Neural cell (in vitro differentiated cells): ENCODE measurements around the gene DBN1. TPM values are rescaled to one million over a fixed set of nuclear protein-coding genes. Genes with fewer than 3 reads are reported as not detected.

Experiments
- H2AFZ ChIP-seq: fragments of 200-600, 300-800 bp; sonication (generic), shearing (Covaris generic); 2 replicates; pipeline ENCODE4 v1.6.0; 2014; ENCODE audit warnings: low read depth, mild to moderate bottlenecking, antibody characterized with exemption, low read length, moderate library complexity
- H3F3A ChIP-seq: fragments of 200-600 bp; shearing (Covaris generic); 2 replicates; pipeline ENCODE4 v1.6.1; 2016; ENCODE audit warnings: mild to moderate bottlenecking, moderate library complexity, mixed read lengths, antibody characterized with exemption, low read length; ENCODE audit not compliant: insufficient read depth, poor library complexity, severe bottlenecking
- H3K27ac ChIP-seq: fragments of 200-600, 300-800 bp; sonication (generic), shearing (Covaris generic); 2 replicates; pipeline ENCODE4 v1.5.1; 2014; ENCODE audit warnings: mild to moderate bottlenecking, low read length, moderate library complexity
- H3K27me3 ChIP-seq: fragments of 300-800, 200-600 bp; sonication (generic), shearing (Covaris generic); 2 replicates; pipeline ENCODE4 v1.6.0; 2014; ENCODE audit warnings: mild to moderate bottlenecking, low read depth, low read length, moderate library complexity; ENCODE audit not compliant: insufficient read depth
- H3K36me3 ChIP-seq: fragments of 300-800, 200-600 bp; sonication (generic), shearing (Covaris generic); 2 replicates; pipeline ENCODE4 v1.5.1; 2014; ENCODE audit warnings: mild to moderate bottlenecking, antibody characterized with exemption, low read length, moderate library complexity; ENCODE audit not compliant: insufficient read depth
- H3K4me2 ChIP-seq: fragments of 300-800, 200-600 bp; sonication (generic), shearing (Covaris generic); 2 replicates; pipeline ENCODE4 v1.6.0; 2014; ENCODE audit warnings: mild to moderate bottlenecking, low read length
- H3K4me3 ChIP-seq: fragments of 300-800, 200-600 bp; sonication (generic), shearing (Covaris generic); 2 replicates; pipeline ENCODE4 v1.5.1; 2014; ENCODE audit warnings: mild to moderate bottlenecking, low read length, moderate library complexity
- H3K79me2 ChIP-seq: fragments of 200-600 bp; shearing (Covaris generic); replicated peaks from 2 replicates; pipeline ENCODE4 v1.6.0; 2014; ENCODE audit warnings: mild to moderate bottlenecking, low read length, moderate library complexity; ENCODE audit not compliant: insufficient read depth
- H3K9ac ChIP-seq: fragments of 300-800, 200-600 bp; sonication (generic), shearing (Covaris generic); 2 replicates; pipeline ENCODE4 v1.6.1; 2016; ENCODE audit warnings: mild to moderate bottlenecking, low read length, mixed read lengths
- H3K9me2 ChIP-seq: fragments of 200-600 bp; shearing (Covaris generic); 2 replicates; pipeline ENCODE4 v1.6.1; 2016; ENCODE audit warnings: mild to moderate bottlenecking, low read length, mixed read lengths; ENCODE audit not compliant: insufficient read depth
- H3K9me3 ChIP-seq: fragments of 200-600, 300-800 bp; sonication (generic), shearing (Covaris generic); 2 replicates; pipeline ENCODE4 v1.6.1; 2016; ENCODE audit warnings: mild to moderate bottlenecking, mixed run types, low read length, moderate library complexity, mixed read lengths
- H4K20me1 ChIP-seq: fragments of 200-600 bp; shearing (Covaris generic); 2 replicates; pipeline ENCODE4 v1.6.1; 2016; ENCODE audit warnings: mild to moderate bottlenecking, mixed run types; ENCODE audit not compliant: insufficient read depth
- CTCF ChIP-seq: fragments of 450-650 bp; IDR thresholded peaks from 2 replicates; pipeline ENCODE4 v1.5.1; 2014; ENCODE audit warnings: antibody characterized with exemption, mild to moderate bottlenecking, moderate library complexity; ENCODE audit not compliant: poor library complexity, severe bottlenecking
- EP300 ChIP-seq: fragments of 450-650 bp; conservative IDR thresholded peaks from 2 replicates; pipeline ENCODE4 v1.6.1; 2014; ENCODE audit warnings: antibody characterized with exemption, mild to moderate bottlenecking, moderate library complexity; ENCODE audit not compliant: poor library complexity, severe bottlenecking
- EZH2 ChIP-seq: fragments of 200-600, 300-800 bp; shearing (Covaris generic), sonication (generic); IDR thresholded peaks from 2 replicates; pipeline ENCODE4 v1.6.1; 2014; ENCODE audit warnings: antibody characterized with exemption, low read length, borderline replicate concordance, mild to moderate bottlenecking; ENCODE audit not compliant: insufficient read depth, poor library complexity, severe bottlenecking
- MXI1 ChIP-seq: fragments of 450-650 bp; conservative IDR thresholded peaks from 2 replicates; pipeline ENCODE4 v1.6.1; 2014; ENCODE audit warnings: antibody characterized with exemption, mild to moderate bottlenecking; ENCODE audit not compliant: poor library complexity, severe bottlenecking
- POLR2AphosphoS5 ChIP-seq: IDR thresholded peaks from 2 replicates; pipeline ENCODE4 v1.6.1; 2012
- RAD21 ChIP-seq: fragments of 450-650 bp; conservative IDR thresholded peaks from 2 replicates; pipeline ENCODE4 v1.6.1; 2014; ENCODE audit warnings: antibody characterized with exemption, mild to moderate bottlenecking, moderate library complexity
- REST ChIP-seq: IDR thresholded peaks from 2 replicates; pipeline ENCODE4 v1.6.1; 2012; ENCODE audit warnings: borderline replicate concordance
- SMC3 ChIP-seq: fragments of 450-650 bp; conservative IDR thresholded peaks from 2 replicates; pipeline ENCODE4 v1.6.1; 2014; ENCODE audit warnings: antibody characterized with exemption, mild to moderate bottlenecking, moderate library complexity; ENCODE audit not compliant: poor library complexity
- TAF1 ChIP-seq: IDR thresholded peaks from 2 replicates; pipeline ENCODE4 v1.6.1; 2012; ENCODE audit warnings: low read depth
- polyA plus RNA-seq: library from polyadenylated mRNA; depleted of rRNA; stranded (reverse); fragments of >200 nt; gene quantifications from 2 replicates; pipeline ENCODE4 v1.2.3, GENCODE V29; 2014

Gene DBN1
- polyA plus RNA-seq, 1 donor from 2014 or later = 319 TPM

DNA sequence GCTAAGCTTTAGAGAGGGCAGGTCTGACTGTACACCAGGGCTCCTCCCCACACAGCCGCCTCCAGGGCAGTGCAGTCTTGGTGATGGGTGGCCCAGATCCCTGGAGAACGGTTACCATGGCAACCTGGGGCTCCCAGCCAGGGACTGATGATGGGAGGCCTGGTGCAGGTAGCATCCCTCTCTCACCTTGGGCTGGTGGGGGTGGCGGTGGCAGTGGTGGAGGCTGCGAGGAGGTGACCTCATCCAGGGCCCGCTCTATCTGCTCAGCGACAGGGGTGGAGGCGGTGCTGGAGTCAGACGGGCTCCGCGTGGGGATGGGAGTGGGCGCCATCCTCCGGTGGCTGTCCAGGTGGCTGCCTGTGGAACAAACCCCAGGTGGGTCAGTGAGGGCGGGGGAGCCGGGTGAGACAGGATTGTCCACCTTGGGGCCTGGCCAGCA lies 14.5 kb downstream of the DBN1 start:
- Histone ChIP-seq H4K20me1 (peaks cover 24% of the 10 kb centered on the region), H3K27ac (peak overlapping the region; percentile 90), H3K9ac (peak overlapping the region; percentile 67), H3K9me3 (no peaks in the 10 kb centered on the region), H3K36me3 (peaks cover 9% of the 10 kb centered on the region), H3K27me3 (no peaks in the 10 kb centered on the region), H3K79me2 (peaks cover 14% of the 10 kb centered on the region), H3K9me2 (no peaks in the 10 kb centered on the region), H3K4me3 (peak overlapping the region; percentile 72), H3F3A (peaks cover 5% of the 10 kb centered on the region), H3K4me2 (no peak overlapping the region), H2AFZ (no peak overlapping the region)
- no peak for TF ChIP-seq RAD21
- TF ChIP-seq CTCF = no peak
- no peak for TF ChIP-seq EP300
- no peak for TF ChIP-seq POLR2AphosphoS5
- TF ChIP-seq TAF1 = no peak
- TF ChIP-seq EZH2 = no peak
- no peak for TF ChIP-seq MXI1
- TF ChIP-seq REST = no peak
- TF ChIP-seq SMC3 = no peak

DNA sequence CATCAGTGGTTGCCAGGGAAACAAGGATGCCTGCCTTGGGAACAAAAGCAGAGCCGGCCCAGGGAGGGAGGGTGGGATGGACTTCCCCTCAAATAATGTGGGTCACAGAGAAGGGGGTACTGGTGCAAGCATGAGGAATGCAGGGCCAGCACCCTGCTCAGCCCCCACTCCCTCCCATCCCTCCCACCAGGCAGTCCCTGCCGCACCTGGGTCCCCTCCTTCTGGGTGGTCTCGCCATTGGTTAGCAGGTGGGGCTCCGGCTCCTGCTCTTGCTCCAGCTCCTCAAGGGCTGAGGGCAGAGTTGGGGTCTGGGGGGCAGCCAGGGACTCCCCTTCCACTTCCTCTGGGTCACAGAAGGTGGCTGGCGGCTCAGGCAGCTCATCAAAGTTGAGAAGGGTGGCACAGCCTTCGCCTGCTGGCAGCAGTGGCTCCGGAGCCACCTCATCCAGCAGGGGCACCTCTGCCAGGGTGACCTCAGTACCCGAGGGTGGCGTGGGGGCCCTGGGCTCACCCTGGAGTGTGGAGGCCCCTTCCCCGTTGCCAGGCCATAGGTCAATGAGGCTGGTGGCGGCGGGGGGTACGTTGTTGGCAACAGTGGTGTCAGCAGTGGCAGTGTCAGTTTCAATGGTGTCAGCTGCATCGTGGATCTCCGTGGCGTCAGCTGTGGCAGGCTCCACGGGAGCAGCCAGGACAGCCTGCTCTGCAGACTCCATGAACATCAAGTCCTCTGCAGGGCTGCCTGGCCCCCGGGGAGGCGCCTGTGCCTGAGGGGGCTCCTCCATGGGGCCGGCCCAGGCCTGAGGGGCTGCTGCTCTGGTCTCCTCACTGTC lies 15.4 kb downstream of the DBN1 start:
- Histone ChIP-seq H3K27me3 (no peaks in the 10 kb centered on the region), H3F3A (peaks cover 5% of the 10 kb centered on the region), H3K9ac (peak overlapping the region; percentile 67), H3K4me3 (peak overlapping the region; percentile 72), H3K9me3 (no peaks in the 10 kb centered on the region), H3K79me2 (peaks cover 8% of the 10 kb centered on the region), H3K4me2 (no peak overlapping the region), H3K9me2 (no peaks in the 10 kb centered on the region), H3K36me3 (peaks cover 9% of the 10 kb centered on the region), H2AFZ (no peak overlapping the region), H4K20me1 (peaks cover 19% of the 10 kb centered on the region), H3K27ac (peak overlapping the region; percentile 90)
- TF ChIP-seq CTCF = no peak
- TF ChIP-seq REST = no peak
- no peak for TF ChIP-seq EZH2
- no peak for TF ChIP-seq MXI1
- TF ChIP-seq SMC3 = no peak
- TF ChIP-seq TAF1 = no peak
- no peak for TF ChIP-seq RAD21
- TF ChIP-seq POLR2AphosphoS5 = no peak
- no peak for TF ChIP-seq EP300
